ENCODE measurements around the gene NIPBL.

- no peak for TF ChIP-seq CTCF (IDR thresholded peaks at IDR 0.05; ENCODE audit: insufficient read depth, low read length, poor library complexity, severe bottlenecking)
- no peak for TF ChIP-seq EZH2phosphoT487 (conservative IDR thresholded peaks at IDR 0.05; ENCODE audit: low read length)
These were observed 232.8 kb downstream of the NIPBL start for GRCh38 chr5:37109338-37109737.

All from SU-DHL-6 (cell line).